AG09319 (cell line): Measurements from ENCODE around the gene FAM171A2.
"Not testable (repeated sequence)": the region's sequence is repeated elsewhere in the genome, so short reads cannot be mapped to it uniquely, and the experiment has no call there.

ENCODE experiments used
- DNase-seq: peaks from one replicate; pipeline ENCODE4 v3.0.0-alpha.2; 2010; ENCODE audit warnings: low read depth; ENCODE audit errors: extremely low read depth
- TF ChIP-seq, protein P1 (sequence below): IDR thresholded peaks from 2 replicates; pipeline ENCODE4 v1.5.1; 2011; ENCODE audit warnings: low read depth, mild to moderate bottlenecking, inconsistent platforms, low read length, moderate library complexity

The FAM171A2 gene

DNA sequence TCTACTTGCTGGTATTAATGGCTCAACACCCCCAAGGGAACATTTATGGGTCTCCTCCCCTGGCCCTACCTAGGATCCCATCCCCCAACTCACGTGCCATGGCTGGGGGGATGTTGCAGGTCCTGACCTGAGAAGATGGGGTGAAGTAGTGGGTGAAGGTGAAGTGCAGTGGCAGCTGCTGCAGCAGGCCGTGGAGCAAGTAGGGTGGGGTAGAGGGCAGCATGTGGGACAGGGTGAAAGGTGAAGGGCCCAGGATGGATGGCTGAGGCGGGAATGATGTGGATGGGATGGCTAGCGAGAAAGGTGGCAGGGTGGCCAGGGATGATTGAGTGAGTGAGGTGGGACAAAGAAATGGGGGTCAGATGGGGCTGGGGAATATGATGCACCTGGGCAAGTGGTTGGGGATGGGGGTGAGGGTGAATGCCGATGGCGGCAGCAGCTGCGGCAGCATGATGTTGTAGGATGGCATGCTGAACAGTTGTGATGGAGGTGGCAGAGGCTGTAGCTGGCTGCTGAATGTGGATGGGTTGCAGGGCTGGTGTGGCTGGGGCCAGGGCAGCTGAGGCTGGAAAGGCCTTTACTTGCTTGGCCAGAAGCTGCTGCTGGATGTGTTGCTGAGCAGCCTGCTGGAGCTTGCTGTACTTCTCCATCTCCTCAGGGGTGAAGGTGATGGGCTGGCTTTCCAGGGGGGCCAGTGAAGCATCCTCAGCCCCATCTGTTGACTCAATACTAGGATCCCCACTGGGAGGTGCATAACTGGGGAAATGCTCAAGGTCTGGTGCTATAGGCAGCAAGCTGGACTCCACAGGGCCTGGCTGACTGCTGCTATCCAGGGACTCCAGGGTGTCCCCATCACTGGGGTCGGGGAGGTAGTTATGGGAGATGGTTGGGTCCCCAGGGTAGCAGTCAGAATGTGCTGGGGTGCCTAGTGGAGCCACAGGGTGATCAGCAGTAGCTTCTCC is 34.1 kb upstream of the FAM171A2 start:
- DNase-seq, result no peak
- TF ChIP-seq, protein P1, sequence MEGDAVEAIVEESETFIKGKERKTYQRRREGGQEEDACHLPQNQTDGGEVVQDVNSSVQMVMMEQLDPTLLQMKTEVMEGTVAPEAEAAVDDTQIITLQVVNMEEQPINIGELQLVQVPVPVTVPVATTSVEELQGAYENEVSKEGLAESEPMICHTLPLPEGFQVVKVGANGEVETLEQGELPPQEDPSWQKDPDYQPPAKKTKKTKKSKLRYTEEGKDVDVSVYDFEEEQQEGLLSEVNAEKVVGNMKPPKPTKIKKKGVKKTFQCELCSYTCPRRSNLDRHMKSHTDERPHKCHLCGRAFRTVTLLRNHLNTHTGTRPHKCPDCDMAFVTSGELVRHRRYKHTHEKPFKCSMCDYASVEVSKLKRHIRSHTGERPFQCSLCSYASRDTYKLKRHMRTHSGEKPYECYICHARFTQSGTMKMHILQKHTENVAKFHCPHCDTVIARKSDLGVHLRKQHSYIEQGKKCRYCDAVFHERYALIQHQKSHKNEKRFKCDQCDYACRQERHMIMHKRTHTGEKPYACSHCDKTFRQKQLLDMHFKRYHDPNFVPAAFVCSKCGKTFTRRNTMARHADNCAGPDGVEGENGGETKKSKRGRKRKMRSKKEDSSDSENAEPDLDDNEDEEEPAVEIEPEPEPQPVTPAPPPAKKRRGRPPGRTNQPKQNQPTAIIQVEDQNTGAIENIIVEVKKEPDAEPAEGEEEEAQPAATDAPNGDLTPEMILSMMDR, result no peak

DNA sequence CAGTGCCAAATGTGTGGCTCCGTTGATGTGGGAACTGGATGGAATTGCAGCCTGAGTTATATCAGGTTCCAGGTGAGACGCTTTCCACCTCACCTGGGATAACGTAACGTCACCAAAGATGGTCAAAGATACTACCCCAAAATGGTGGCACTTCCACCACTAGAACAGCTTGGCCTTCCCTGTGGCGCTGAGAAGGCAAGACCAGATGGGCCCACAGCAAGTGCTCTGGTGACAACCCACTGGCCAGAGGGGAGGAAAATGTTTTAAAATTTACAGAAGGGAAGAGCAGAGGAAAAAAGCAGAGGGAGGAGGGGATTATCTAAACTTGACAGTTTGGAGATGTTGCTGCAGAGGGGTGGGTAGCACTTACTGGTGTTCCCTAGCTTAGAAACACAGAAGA is 33.3 kb upstream of the FAM171A2 start:
- DNase-seq, result no peak
- TF ChIP-seq, protein P1, result no peak

DNA sequence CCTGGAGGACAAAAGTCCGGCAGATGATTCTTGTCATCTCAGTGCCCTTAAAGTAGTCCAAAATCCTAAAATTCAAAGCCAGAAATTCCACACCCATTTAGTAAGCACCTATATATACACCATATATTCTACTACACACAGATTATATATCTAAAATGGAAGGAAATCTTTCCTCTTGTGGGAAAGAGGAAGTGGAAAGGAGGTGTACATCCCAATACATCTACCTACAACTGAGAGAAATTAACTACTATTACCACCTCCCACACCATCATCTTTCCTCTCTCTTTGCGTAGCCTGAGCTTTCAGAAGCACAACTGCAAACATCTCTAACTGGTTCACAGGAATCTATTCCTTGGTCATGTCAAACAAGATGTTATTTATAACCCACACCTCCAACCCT is 31.2 kb upstream of the FAM171A2 start:
- TF ChIP-seq, protein P1, result no peak
- DNase-seq, result no peak

DNA sequence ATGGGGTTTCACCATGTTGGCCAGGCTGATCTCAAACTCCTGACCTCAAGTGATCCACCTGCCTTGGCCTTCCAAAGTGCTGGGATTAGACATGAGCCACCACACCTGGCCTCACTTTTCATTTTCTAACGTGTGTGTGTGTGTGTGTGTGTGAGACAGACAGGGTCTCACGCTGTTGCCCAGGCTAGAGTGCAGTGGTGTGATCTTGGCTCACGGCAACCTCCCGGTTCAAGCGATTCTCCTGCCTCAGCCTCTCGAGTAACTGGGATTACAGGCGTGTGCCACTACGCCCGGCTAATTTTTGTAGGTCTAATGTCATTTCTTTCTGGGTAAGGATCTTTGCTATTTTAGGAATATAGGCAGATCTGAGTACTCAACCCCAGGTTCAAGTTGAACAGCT is 30.5 kb upstream of the FAM171A2 start:
- not testable (repeated sequence) for DNase-seq

DNA sequence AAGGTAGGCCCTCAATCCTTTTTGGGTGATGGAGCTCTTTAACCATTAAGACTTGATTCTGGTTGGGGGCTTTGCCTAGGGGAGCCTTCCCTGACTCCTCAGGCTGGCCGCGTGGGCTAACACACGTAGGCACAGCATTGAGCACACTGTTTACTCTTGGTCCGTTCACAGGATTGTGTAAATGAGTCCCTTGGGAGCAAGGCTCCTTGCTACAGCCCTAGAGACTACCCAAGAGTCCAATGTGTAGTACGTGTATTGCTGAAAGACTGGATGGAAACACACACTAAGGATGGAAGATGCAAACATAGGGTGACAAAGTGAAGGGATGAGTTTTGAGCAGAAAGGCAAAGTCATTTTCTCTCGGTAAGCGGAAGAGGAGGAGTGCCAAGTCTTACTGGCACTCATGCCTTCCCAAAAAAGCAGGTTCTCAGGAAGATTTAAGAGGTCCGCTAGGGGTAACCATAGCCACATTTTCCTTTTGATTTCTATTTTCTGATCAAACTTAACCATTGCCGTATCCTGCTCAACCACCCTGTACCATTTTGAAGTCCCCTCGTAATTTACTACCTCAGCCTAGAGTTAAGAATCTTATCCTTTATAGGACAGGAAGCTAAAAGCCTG is 26.7 kb upstream of the FAM171A2 start:
- DNase-seq, result no peak
- TF ChIP-seq, protein P1, result no peak

DNA sequence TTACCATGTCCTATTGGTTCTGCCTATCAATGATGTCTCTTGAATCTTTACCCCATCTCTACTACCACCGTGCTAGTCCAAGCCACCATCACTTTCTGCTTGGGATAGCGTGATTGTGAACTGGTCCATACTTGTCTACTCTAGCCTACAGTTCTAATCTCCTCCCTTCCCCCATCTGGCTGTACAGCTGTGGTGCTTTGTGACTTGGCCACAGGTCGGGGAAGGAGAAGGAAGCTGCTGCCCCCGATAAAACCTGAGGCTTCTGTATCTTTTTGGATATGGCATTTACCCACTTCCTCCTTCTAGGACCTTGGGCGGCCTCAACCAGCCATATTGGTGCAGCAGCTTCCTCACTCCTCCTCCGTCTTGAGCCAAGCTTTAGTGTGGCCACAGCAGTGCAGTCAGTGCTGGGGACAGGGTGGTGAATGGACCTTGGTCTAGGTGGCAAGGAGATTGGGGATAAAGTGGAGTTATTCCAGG is 26.1 kb upstream of the FAM171A2 start:
- TF ChIP-seq, protein P1, result no peak
- no peak for DNase-seq

DNA sequence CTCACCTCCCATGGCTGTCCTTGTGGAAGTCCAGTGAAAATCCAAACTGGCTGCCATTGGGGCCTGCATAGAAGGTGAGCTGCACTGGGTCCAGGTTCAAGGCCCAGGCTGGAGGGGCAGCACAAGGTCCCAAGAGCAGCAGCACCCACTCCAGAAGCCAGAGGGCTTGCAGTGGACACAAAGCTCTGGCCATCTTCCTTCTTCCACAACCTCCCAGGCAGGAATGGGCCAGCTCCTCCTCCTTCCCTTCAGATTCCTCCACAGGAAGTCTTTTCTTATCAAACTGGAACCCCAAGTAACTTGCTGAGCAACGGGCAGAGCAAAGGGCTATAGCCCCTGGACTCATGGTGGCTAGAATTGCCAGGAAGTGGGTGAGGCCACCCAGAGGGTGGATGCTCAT is 25.6 kb upstream of the FAM171A2 start, which contains the start of gene ITGA2B:
Gene ITGA2B, minus strand, starts transcription at position 369 of the 400 bp plus-strand sequence. Its CDS starts 176 bp downstream, at position 193.
- TF ChIP-seq, protein P1, result no peak
- no peak for DNase-seq
